Measurements from ENCODE around the gene WDFY2. TPM values are rescaled to one million over a fixed set of nuclear protein-coding genes. Genes with fewer than 3 reads are reported as not detected.
A peak's percentile ranks its signal among the peaks of the same experiment; 100 is the strongest.

WDFY2 gene
- total and polyA plus RNA-seq, 7 experiments from 2014 or later = 3.2 to 44.3 (median 18.6) TPM

DNA sequence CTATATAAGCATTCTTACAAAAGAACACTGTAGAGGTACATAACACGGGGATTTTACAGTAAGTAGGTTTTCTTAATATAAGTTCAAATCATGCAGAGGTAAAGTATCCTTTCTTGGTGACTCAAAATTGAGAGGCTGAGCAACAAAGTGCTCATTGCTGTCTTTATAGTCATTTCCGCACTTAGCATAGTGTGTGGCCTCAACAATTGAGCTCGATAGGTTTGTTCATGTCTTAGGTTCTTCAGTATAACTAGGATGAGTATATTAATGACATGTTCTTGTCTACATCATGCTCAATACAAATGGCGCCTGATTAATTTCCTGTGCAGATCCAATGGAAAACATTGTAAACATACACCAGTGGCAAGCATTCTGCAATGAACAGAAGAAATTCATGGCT, 1.4 kb downstream of the WDFY2 start:
- Histone ChIP-seq H3K27me3 (ENCODE audit: control insufficient read depth in 2 of 2, insufficient read depth in 2 of 2, low read length in 2 of 2) (no peaks in the 10 kb centered on the region), H3K4me3 (ENCODE audit: low read length) (peak overlapping the region; percentile 95), H3K27ac (ENCODE audit: low read depth, low read length) (no peak overlapping the region), H3K4me1 (ENCODE audit: control insufficient read depth in 2 of 2, insufficient read depth in 2 of 2, low read length in 2 of 2) (peaks cover 12 to 17% of the 10 kb centered on the region in 2 donors), H3K9me3 (ENCODE audit: control insufficient read depth in 2 of 3, low read length in 3 of 3) (no peaks in the 10 kb centered on the region), H3K36me3 (ENCODE audit: control insufficient read depth in 2 of 3, insufficient read depth in 3 of 3, low read length in 3 of 3) (peaks cover 0 to 10% (median 0%) of the 10 kb centered on the region in 3 experiments)
- Mint-ChIP-seq H3K9me3 (no peaks in the 10 kb centered on the region), H3K4me3 (peak overlapping the region; percentile 85 to 100 (median 98)), H3K4me1 (peaks cover 26 to 61% (median 42%) of the 10 kb centered on the region in 7 donors), H3K27ac (peak overlapping the region; percentile 9 to 99 (median 81)), H3K27me3 (peaks cover 0 to 2% (median 0%) of the 10 kb centered on the region in 5 donors), H3K36me3 (peaks cover 0 to 6% (median 0%) of the 10 kb centered on the region in 5 donors)
- POLR2A ChIA-PET = interaction anchor here (0.6 to 3.9 kb wide), 14 partner anchors 10 to 221 kb away, joined by 3 to 86 read pairs (median 4); partner anchors contain the start of gene INTS6
- CTCF ChIA-PET = interaction anchor here (1.0 to 2.3 kb wide), 6 partner anchors 132 to 246 kb away, joined by 3 to 10 read pairs (median 4); partner anchors contain the start of gene INTS6
- intact Hi-C loops (cut with micrococcal nuclease) = loop anchor here (2.0 to 10.0 kb wide), 7 partner anchors 49 to 1461 kb away; partner anchors contain the start of genes CKAP2 (in 1 of the 2) and FAM124A (in 1 of the 2)
- ATAC-seq = no peak
- DNase-seq = no peak

DNA sequence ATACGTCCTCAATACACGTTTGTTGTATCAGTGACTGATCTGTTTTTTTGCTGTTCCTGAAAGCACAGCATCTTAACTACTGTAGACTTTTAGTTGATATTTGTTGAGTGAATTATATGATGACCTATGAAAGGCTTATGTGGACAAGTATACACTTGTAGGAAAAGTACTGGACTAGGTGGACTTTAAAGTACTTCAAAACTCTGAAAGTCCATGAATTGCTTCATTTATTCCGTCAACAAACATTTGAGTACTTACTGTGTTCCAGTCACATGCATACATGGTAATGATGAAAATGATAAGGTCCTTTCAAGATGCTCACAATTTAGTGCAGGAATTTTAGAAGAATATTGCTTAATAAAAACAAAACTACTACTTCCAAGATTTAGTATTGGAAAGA, 3.1 kb downstream of the WDFY2 start:
- ChIA-PET POLR2A (interaction anchor here (1.1 to 3.9 kb wide), 2 partner anchors 27 to 134 kb away, joined by 3 to 86 read pairs; partner anchors contain the start of gene INTS6), CTCF (no interaction called here)
- Histone ChIP-seq H3K4me1 (ENCODE audit: control insufficient read depth in 2 of 2, insufficient read depth in 2 of 2, low read length in 2 of 2) (peaks cover 12 to 17% of the 10 kb centered on the region in 2 donors), H3K4me3 (ENCODE audit: low read length) (no peak overlapping the region), H3K27ac (ENCODE audit: low read depth, low read length) (no peak overlapping the region), H3K9me3 (ENCODE audit: control insufficient read depth in 2 of 3, low read length in 3 of 3) (no peaks in the 10 kb centered on the region), H3K36me3 (ENCODE audit: control insufficient read depth in 2 of 3, insufficient read depth in 3 of 3, low read length in 3 of 3) (peaks cover 0 to 10% (median 0%) of the 10 kb centered on the region in 3 experiments), H3K27me3 (ENCODE audit: control insufficient read depth in 2 of 2, insufficient read depth in 2 of 2, low read length in 2 of 2) (no peaks in the 10 kb centered on the region)
- ATAC-seq (no peak), DNase-seq (no peak)
- Mint-ChIP-seq H3K4me3 (peak overlapping the region in 4 of 10 donors; percentile 3 to 49 (median 26)), H3K9me3 (no peaks in the 10 kb centered on the region), H3K27me3 (peaks cover 0 to 2% (median 0%) of the 10 kb centered on the region in 5 donors), H3K27ac (no peak overlapping the region), H3K36me3 (peaks cover 0 to 6% (median 0%) of the 10 kb centered on the region in 5 donors), H3K4me1 (peaks cover 30 to 65% (median 50%) of the 10 kb centered on the region in 7 donors)
- intact Hi-C loops (cut with micrococcal nuclease) = loop anchor here (10.0 kb wide), 2 partner anchors 363 to 673 kb away; partner anchors contain the start of gene FAM124A (in 1 of the 2)

DNA sequence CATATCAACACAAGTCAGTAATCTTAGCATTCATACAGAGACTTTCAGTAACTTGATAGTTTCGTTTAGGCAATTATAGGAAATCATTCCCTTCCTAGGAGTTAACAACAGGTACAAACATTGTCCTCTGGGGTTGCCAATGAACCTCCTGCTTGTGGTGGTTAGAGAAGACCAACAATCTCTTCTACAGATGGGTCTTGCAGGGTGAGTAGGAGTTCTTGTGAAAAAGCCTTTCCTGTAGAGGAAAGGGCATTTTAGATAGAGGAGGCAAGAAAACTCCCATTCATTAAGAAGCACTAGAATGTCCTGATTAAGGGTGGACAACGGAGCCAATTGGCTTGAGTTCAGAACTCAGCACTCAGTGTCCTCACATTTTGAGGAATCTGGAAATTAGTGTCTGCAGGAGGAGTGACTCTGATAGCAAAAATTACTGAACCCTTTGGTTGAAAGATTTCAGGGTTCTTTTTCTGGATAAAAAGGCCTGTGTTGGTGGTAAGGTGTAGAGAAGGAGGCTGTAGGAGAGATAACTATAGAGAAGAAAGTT, 4.2 kb downstream of the WDFY2 start:
- H3K27me3 Mint-ChIP-seq = peaks cover 0 to 2% (median 0%) of the 10 kb centered on the region in 5 donors
- no peak overlapping the region for H3K27ac Mint-ChIP-seq
- no peak overlapping the region for H3K4me3 Mint-ChIP-seq
- H3K27ac ChIP-seq (ENCODE audit: low read depth, low read length) = no peak overlapping the region
- H3K4me3 ChIP-seq (ENCODE audit: low read length) = no peak overlapping the region
- no peak for ATAC-seq
- POLR2A ChIA-PET = interaction anchor here (0.9 kb wide), 1 partner anchor 26 kb away, joined by 4 read pairs; no protein-coding TSS in a partner anchor
- H3K36me3 Mint-ChIP-seq = peaks cover 0 to 6% (median 0%) of the 10 kb centered on the region in 5 donors
- CTCF ChIA-PET = no interaction called here
- peaks cover 8 to 14% of the 10 kb centered on the region in 2 donors for H3K4me1 ChIP-seq (ENCODE audit: control insufficient read depth in 2 of 2, insufficient read depth in 2 of 2, low read length in 2 of 2)
- intact Hi-C loops (cut with micrococcal nuclease) = loop anchor here (10.0 kb wide), 2 partner anchors 364 to 674 kb away; partner anchors contain the start of gene FAM124A (in 1 of the 2)
- H3K4me1 Mint-ChIP-seq = peaks cover 31 to 72% (median 48%) of the 10 kb centered on the region in 7 donors
- no peaks in the 10 kb centered on the region for H3K9me3 Mint-ChIP-seq
- peaks cover 0 to 10% (median 0%) of the 10 kb centered on the region in 3 experiments for H3K36me3 ChIP-seq (ENCODE audit: control insufficient read depth in 2 of 3, insufficient read depth in 3 of 3, low read length in 3 of 3)
- no peak for DNase-seq
- H3K27me3 ChIP-seq (ENCODE audit: control insufficient read depth in 2 of 2, insufficient read depth in 2 of 2, low read length in 2 of 2) = no peaks in the 10 kb centered on the region
- H3K9me3 ChIP-seq (ENCODE audit: control insufficient read depth in 2 of 3, low read length in 3 of 3) = no peaks in the 10 kb centered on the region

DNA sequence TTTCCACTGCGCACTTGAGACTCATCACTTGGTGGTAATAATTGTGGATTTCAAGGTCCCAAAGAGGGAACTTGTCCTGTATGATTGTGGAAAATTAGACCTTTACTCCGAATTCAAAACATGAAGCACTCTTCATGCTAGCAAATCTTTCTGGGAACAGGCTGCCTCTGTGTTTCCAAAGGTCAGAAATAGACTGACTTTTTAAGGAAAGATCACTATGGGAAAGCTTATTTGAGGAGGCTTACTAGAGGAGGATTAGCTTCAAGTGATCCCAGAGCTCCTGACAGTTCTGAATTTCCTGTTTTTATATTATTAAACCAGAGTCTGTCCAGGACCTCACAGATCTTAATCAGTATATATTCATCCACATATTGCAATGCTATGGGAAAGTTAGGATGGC, 5.5 kb downstream of the WDFY2 start:
- no peak for ATAC-seq

DNA sequence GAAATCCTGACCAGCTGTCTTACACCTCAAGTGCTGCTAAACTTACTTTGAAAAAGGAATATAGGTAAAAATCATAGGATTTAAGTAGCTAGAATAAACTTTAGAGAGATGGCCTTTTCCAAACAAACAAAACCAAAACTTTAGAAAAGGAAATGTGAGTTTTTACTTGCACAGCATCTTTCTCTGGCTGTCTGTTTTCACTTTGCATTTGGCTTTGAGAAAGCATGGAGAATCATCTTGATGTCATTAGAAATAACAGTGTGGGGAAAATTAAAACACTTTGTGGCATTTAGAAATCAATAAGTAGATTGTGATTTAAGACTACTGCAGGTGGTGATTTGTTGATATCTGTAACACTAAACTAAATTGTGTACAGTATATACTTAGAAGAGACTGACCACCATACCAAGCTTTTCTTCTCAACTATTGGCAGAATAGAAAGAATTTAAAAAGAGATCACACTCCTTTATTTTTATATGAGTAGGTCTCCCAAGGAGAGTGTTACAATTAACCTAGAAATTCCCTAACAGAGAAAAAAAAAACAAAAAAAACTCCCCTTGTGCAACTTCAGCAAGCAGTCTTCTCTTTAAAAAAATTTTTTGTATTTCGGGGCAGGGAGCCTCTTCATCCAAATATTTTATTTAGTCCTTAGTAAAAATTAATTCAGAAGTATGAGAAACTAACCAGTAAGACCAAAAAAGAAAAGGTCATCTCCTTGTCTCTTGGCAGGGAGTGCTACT, 6.1 kb downstream of the WDFY2 start:
- ChIA-PET CTCF (no interaction called here), POLR2A (interaction anchor here (0.7 to 1.4 kb wide), 3 partner anchors 13 to 146 kb away, joined by 3 to 7 read pairs (median 5); partner anchors contain the start of gene INTS6)
- no peak overlapping the region for H3K4me3 ChIP-seq (ENCODE audit: low read length)
- peaks cover 8 to 11% of the 10 kb centered on the region in 2 donors for H3K4me1 ChIP-seq (ENCODE audit: control insufficient read depth in 2 of 2, insufficient read depth in 2 of 2, low read length in 2 of 2)
- H3K27me3 ChIP-seq (ENCODE audit: control insufficient read depth in 2 of 2, insufficient read depth in 2 of 2, low read length in 2 of 2) = no peaks in the 10 kb centered on the region
- Mint-ChIP-seq H3K4me3 (peak overlapping the region in 1 of 10 donors; percentile 42), H3K36me3 (peaks cover 0 to 6% (median 0%) of the 10 kb centered on the region in 5 donors), H3K4me1 (peaks cover 38 to 78% (median 53%) of the 10 kb centered on the region in 7 donors), H3K27ac (no peak overlapping the region), H3K9me3 (no peaks in the 10 kb centered on the region), H3K27me3 (no peaks in the 10 kb centered on the region)
- intact Hi-C loops (cut with micrococcal nuclease) = no loop called here
- ATAC-seq = no peak
- no peaks in the 10 kb centered on the region for H3K9me3 ChIP-seq (ENCODE audit: control insufficient read depth in 2 of 3, low read length in 3 of 3)
- no peaks in the 10 kb centered on the region for H3K36me3 ChIP-seq (ENCODE audit: control insufficient read depth in 2 of 3, insufficient read depth in 3 of 3, low read length in 3 of 3)
- no peak for DNase-seq
- H3K27ac ChIP-seq (ENCODE audit: low read depth, low read length) = no peak overlapping the region

More for the DNA sequence above, 5.5 kb downstream of the WDFY2 start:
- Histone ChIP-seq H3K27ac (ENCODE audit: low read depth, low read length) (no peak overlapping the region), H3K4me1 (ENCODE audit: control insufficient read depth in 2 of 2, insufficient read depth in 2 of 2, low read length in 2 of 2) (peaks cover 11% of the 10 kb centered on the region in 2 donors), H3K4me3 (ENCODE audit: low read length) (no peak overlapping the region), H3K9me3 (ENCODE audit: control insufficient read depth in 2 of 3, low read length in 3 of 3) (no peaks in the 10 kb centered on the region), H3K27me3 (ENCODE audit: control insufficient read depth in 2 of 2, insufficient read depth in 2 of 2, low read length in 2 of 2) (no peaks in the 10 kb centered on the region), H3K36me3 (ENCODE audit: control insufficient read depth in 2 of 3, insufficient read depth in 3 of 3, low read length in 3 of 3) (peaks cover 0 to 2% (median 0%) of the 10 kb centered on the region in 3 experiments)
- no peak for DNase-seq
- Mint-ChIP-seq H3K27me3 (no peaks in the 10 kb centered on the region), H3K4me3 (no peak overlapping the region), H3K27ac (no peak overlapping the region), H3K4me1 (peaks cover 35 to 75% (median 52%) of the 10 kb centered on the region in 7 donors), H3K9me3 (no peaks in the 10 kb centered on the region), H3K36me3 (peaks cover 0 to 6% (median 0%) of the 10 kb centered on the region in 5 donors)
- intact Hi-C loops (cut with micrococcal nuclease) = loop anchor here (10.0 kb wide), 2 partner anchors 365 to 675 kb away; partner anchors contain the start of gene FAM124A (in 1 of the 2)
- ChIA-PET CTCF (interaction anchor here (0.6 kb wide), 1 partner anchor 254 kb away, joined by 3 read pairs; no protein-coding TSS in a partner anchor), POLR2A (interaction anchor here (0.7 to 1.4 kb wide), 3 partner anchors 14 to 175 kb away, joined by 3 to 7 read pairs (median 5); partner anchors contain the start of gene INTS6)

DNA sequence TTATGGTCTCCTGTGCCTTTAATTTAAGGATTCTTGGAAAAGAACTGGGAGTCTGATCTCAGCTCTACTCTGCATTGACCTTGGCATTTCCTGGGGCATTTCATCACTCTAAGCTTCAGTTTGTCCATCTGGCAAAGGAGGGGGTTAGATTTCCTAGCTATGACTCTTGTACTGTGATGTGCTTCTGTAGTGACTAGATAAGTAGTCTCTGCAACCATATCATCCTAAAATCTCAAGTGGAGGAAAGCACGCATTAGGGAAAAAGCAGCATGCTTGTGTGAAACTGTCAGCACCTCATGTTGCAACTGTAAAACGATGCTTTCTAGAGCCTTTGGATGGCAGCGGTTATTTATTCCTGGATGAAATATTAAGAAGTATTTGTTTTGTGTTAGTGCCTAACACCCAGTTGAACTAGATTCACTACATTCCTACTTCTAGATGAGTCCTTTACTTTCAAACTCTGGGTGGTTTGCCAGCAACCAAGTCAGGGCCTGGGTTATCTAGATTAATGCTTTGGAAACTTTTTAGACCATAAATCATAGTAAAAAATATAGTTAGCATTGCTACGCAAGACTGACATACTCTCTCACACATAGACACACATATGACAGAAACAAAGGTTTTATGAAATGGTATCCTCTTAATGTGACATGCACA, 6.8 kb downstream of the WDFY2 start:
- Mint-ChIP-seq H3K27me3 (no peaks in the 10 kb centered on the region), H3K36me3 (peaks cover 0 to 6% (median 0%) of the 10 kb centered on the region in 5 donors), H3K27ac (no peak overlapping the region), H3K4me1 (peaks cover 36 to 77% (median 46%) of the 10 kb centered on the region in 7 donors), H3K4me3 (no peak overlapping the region), H3K9me3 (no peaks in the 10 kb centered on the region)
- H3K36me3 ChIP-seq (ENCODE audit: control insufficient read depth in 2 of 3, insufficient read depth in 3 of 3, low read length in 3 of 3) = no peaks in the 10 kb centered on the region
- CTCF ChIA-PET = no interaction called here
- no peak overlapping the region for H3K4me3 ChIP-seq (ENCODE audit: low read length)
- no peak for DNase-seq
- H3K4me1 ChIP-seq (ENCODE audit: control insufficient read depth in 2 of 2, insufficient read depth in 2 of 2, low read length in 2 of 2) = peaks cover under 1 to 5% of the 10 kb centered on the region in 2 donors
- H3K27me3 ChIP-seq (ENCODE audit: control insufficient read depth in 2 of 2, insufficient read depth in 2 of 2, low read length in 2 of 2) = no peaks in the 10 kb centered on the region
- POLR2A ChIA-PET = interaction anchor here (0.8 to 1.4 kb wide), 3 partner anchors 28 to 146 kb away, joined by 3 to 7 read pairs (median 3); partner anchors contain the start of gene INTS6
- no peaks in the 10 kb centered on the region for H3K9me3 ChIP-seq (ENCODE audit: control insufficient read depth in 2 of 3, low read length in 3 of 3)
- no peak for ATAC-seq
- intact Hi-C loops (cut with micrococcal nuclease) = no loop called here
- no peak overlapping the region for H3K27ac ChIP-seq (ENCODE audit: low read depth, low read length)
